B cell (primary cell): Measurements from ENCODE around the gene KIRREL3. TPM values are rescaled to one million over a fixed set of nuclear protein-coding genes. Genes with fewer than 3 reads are reported as not detected.

ENCODE experiments used
- ATAC-seq: fragments of 200-7000 bp; cut with Tn5 transposase; one replicate; pipeline ENCODE4 v1.10.0; 2021; ENCODE audit warnings: low read depth, mild to moderate bottlenecking, moderate number of reproducible peaks, moderate library complexity
- CTCF ChIA-PET: fragments of 350-600 bp; sonication (Branson Sonifier 250); formaldehyde crosslinking; loops from one replicate; lab custom pipeline; 2021; ENCODE audit warnings: antibody characterized with exemption, inconsistent platforms; lab: Charles Lee
- POLR2A ChIA-PET: fragments of 350-600 bp; sonication (Branson Sonifier 250); formaldehyde crosslinking; loops from one replicate; lab custom pipeline; 2021; ENCODE audit warnings: antibody characterized with exemption; lab: Charles Lee
- DNase-seq: peaks from one replicate; pipeline ENCODE4 v3.0.0; 2013
- H2AFZ ChIP-seq: 2 replicates; pipeline ENCODE4 v1.6.1; 2012; ENCODE audit warnings: mild to moderate bottlenecking, low read depth, low read length; ENCODE audit not compliant: insufficient read depth, poor library complexity, severe bottlenecking
- H3K27ac ChIP-seq, 2 donors: 1 replicate in 1 of 2; 2 replicates in 1 of 2; pipeline ENCODE4 v1.5.1; 2012 to 2013; ENCODE audit warnings: low read length in 2 of 2, mild to moderate bottlenecking in 2 of 2, moderate library complexity in 1 of 2
- H3K27me3 ChIP-seq, 4 experiments: fragments of 200-600 bp in 1 of 4; sonication (generic) in 1 of 4; replicated peaks in 1 of 4; 1 replicate in 2 of 4; 2 replicates in 2 of 4; pipeline versions ENCODE4 v1.6.1 to v1.7.0; 2013 to 2016; ENCODE audit warnings: low read length in 3 of 4, mild to moderate bottlenecking in 2 of 4, mixed read lengths in 1 of 4, moderate library complexity in 1 of 4; ENCODE audit not compliant: insufficient read depth in 4 of 4, control insufficient read depth in 3 of 4; ENCODE audit errors: control extremely low read depth in 1 of 4
- H3K36me3 ChIP-seq, 2 experiments: replicated peaks in 1 of 2; 1 replicate in 1 of 2; 2 replicates in 1 of 2; pipeline versions ENCODE4 v1.6.1 to v1.7.1; 2013; ENCODE audit warnings: low read length in 1 of 2; ENCODE audit not compliant: insufficient read depth in 2 of 2, control insufficient read depth in 1 of 2; ENCODE audit errors: control extremely low read depth in 1 of 2, extremely low read depth in 1 of 2
- H3K4me1 ChIP-seq, 2 donors: fragments of 200-600 bp in 1 of 2; sonication (generic) in 1 of 2; 1 replicate in 1 of 2; 2 replicates in 1 of 2; pipeline versions ENCODE4 v1.5.1 to v1.6.1; 2013 to 2017; ENCODE audit warnings: low read length in 2 of 2; ENCODE audit not compliant: control insufficient read depth in 2 of 2, insufficient read depth in 2 of 2
- H3K4me2 ChIP-seq: replicated peaks from 2 replicates; pipeline ENCODE3; 2012; ENCODE audit warnings: mild to moderate bottlenecking, low read depth, low read length; ENCODE audit not compliant: poor library complexity, severe bottlenecking
- H3K4me3 ChIP-seq, 5 experiments: fragments of 200-600 bp in 1 of 5; sonication (generic) in 1 of 5; 1 replicate in 3 of 5; 2 replicates in 2 of 5; pipeline versions ENCODE4 v1.5.1 to v1.7.0; 2011 to 2016; ENCODE audit warnings: low read length in 4 of 5, mild to moderate bottlenecking in 4 of 5, low read depth in 2 of 5, control low read depth in 1 of 5, moderate library complexity in 1 of 5; ENCODE audit not compliant: insufficient read depth in 1 of 5; ENCODE audit errors: control extremely low read depth in 1 of 5, extremely low read depth in 1 of 5
- H3K79me2 ChIP-seq: fragments of 200-600 bp; sonication (generic); one replicate; pipeline ENCODE4 v1.6.0; 2016; ENCODE audit warnings: low read length; ENCODE audit not compliant: control insufficient read depth, insufficient read depth
- H3K9ac ChIP-seq: fragments of 200-600 bp; sonication (generic); 2 replicates; pipeline ENCODE4 v1.6.1; 2017; ENCODE audit warnings: mild to moderate bottlenecking, low read length, moderate library complexity
- H3K9me3 ChIP-seq, 3 donors: one replicate each; pipeline versions ENCODE4 v1.6.1 to v1.7.1; 2013; ENCODE audit warnings: low read length in 2 of 3; ENCODE audit not compliant: control insufficient read depth in 2 of 3, insufficient read depth in 1 of 3; ENCODE audit errors: control extremely low read depth in 1 of 3
- H4K20me1 ChIP-seq: 2 replicates; pipeline ENCODE4 v1.6.0; 2012; ENCODE audit warnings: mild to moderate bottlenecking, low read length; ENCODE audit not compliant: insufficient read depth, control insufficient read depth, poor library complexity, severe bottlenecking
- H3K27ac Mint-ChIP-seq: one replicate; pipeline ENCODE4 v1.8.0; 2021; ENCODE audit warnings: mixed read lengths
- H3K27me3 Mint-ChIP-seq: one replicate; pipeline ENCODE4 v1.8.0; 2021; ENCODE audit warnings: mixed read lengths
- H3K4me1 Mint-ChIP-seq: one replicate; pipeline ENCODE4 v1.8.0; 2021; ENCODE audit warnings: mixed read lengths
- H3K4me3 Mint-ChIP-seq: one replicate; pipeline ENCODE4 v1.8.0; 2021; ENCODE audit warnings: mixed read lengths
- H3K9me3 Mint-ChIP-seq: one replicate; pipeline ENCODE4 v1.8.0; 2022; ENCODE audit warnings: mixed read lengths; ENCODE audit not compliant: insufficient read depth
- CTCF ChIP-seq: fragments of 200-600 bp; IDR thresholded peaks from one replicate; pipeline ENCODE4 v1.8.0; 2022; ENCODE audit warnings: antibody characterized with exemption, mild to moderate bottlenecking
- EZH2 ChIP-seq: IDR thresholded peaks from 2 replicates; pipeline ENCODE4 v1.6.1; 2012; ENCODE audit warnings: borderline replicate concordance, low read depth, mild to moderate bottlenecking, moderate library complexity, low read length; ENCODE audit not compliant: insufficient read depth, poor library complexity, severe bottlenecking
- WGBS: methylation state at CpG from one replicate; pipeline ENCODE4 v1.1.5; 2013; ENCODE audit warnings: missing lambda C conversion rate; ENCODE audit not compliant: insufficient coverage; 5-methylcytosine and 5-hydroxymethylcytosine counted together
- intact Hi-C: fragments of 100-400 bp; cut with micrococcal nuclease; formaldehyde crosslinking; loops from one replicate; pipeline ENCODE4 v1.10.0; 2022
- polyA plus RNA-seq: library from polyadenylated mRNA; depleted of rRNA; stranded (reverse); fragments of >200 nt; gene quantifications from 2 replicates; pipeline ENCODE4 v1.2.3, GENCODE V29; 2012
- total RNA-seq, 2 donors: library from RNA; stranded (reverse); fragments of 120-200 nt in 1 of 2; gene quantifications; 1 replicate in 1 of 2; 2 replicates in 1 of 2; pipeline versions ENCODE4 v1.2.3 to v1.2.4, GENCODE V29; 2013 to 2022

The KIRREL3 gene
- total and polyA plus RNA-seq, 2 donors (not counting 1 experiment from before 2014, with no cell fraction given): not detected

- ChIA-PET POLR2A (no interaction called here), CTCF (no interaction called here)
- Mint-ChIP-seq H3K9me3 (no peaks in the 10 kb centered on the region), H3K27me3 (no peaks in the 10 kb centered on the region), H3K4me3 (no peak overlapping the region), H3K4me1 (no peaks in the 10 kb centered on the region), H3K27ac (no peak overlapping the region)
- Histone ChIP-seq H3K36me3 (no peaks in the 10 kb centered on the region), H3K4me2 (no peak overlapping the region), H3K27me3 (no peaks in the 10 kb centered on the region), H3K4me1 (no peaks in the 10 kb centered on the region), H3K79me2 (no peaks in the 10 kb centered on the region), H3K27ac (no peak overlapping the region), H3K9me3 (no peaks in the 10 kb centered on the region), H3K4me3 (no peak overlapping the region), H4K20me1 (no peaks in the 10 kb centered on the region), H2AFZ (no peak overlapping the region), H3K9ac (no peak overlapping the region)
- intact Hi-C loops: no loop called here
- no peak for TF ChIP-seq EZH2
- TF ChIP-seq CTCF: no peak
- no peak for ATAC-seq
- DNase-seq: no peak
- 96% methylated on average over 7 of the region's 8 CpGs for WGBS
Measured at GRCh38 chr11:126834573-126834972, 166.0 kb downstream of the KIRREL3 start.

- Histone ChIP-seq H3K4me3 (no peak overlapping the region), H3K9me3 (no peaks in the 10 kb centered on the region), H3K4me1 (no peaks in the 10 kb centered on the region), H2AFZ (no peak overlapping the region), H3K27me3 (no peaks in the 10 kb centered on the region), H3K79me2 (no peaks in the 10 kb centered on the region), H4K20me1 (no peaks in the 10 kb centered on the region), H3K4me2 (no peak overlapping the region), H3K36me3 (no peaks in the 10 kb centered on the region), H3K27ac (no peak overlapping the region), H3K9ac (no peak overlapping the region)
- intact Hi-C loops: no loop called here
- DNase-seq: no peak
- Mint-ChIP-seq H3K4me3 (no peak overlapping the region), H3K27me3 (no peaks in the 10 kb centered on the region), H3K4me1 (no peaks in the 10 kb centered on the region), H3K9me3 (no peaks in the 10 kb centered on the region), H3K27ac (no peak overlapping the region)
- ChIA-PET CTCF (no interaction called here), POLR2A (no interaction called here)
- no peak for ATAC-seq
- TF ChIP-seq CTCF: no peak
- no peak for TF ChIP-seq EZH2
- 100% methylated on average over 3 of the region's 5 CpGs for WGBS
Measured at GRCh38 chr11:126834149-126834548, 166.4 kb downstream of the KIRREL3 start.
